ENCODE results near the gene SPAST.
"Not testable (repeated sequence)": the region's sequence is repeated elsewhere in the genome, so short reads cannot be mapped to it uniquely, and the experiment has no call there.

DNA sequence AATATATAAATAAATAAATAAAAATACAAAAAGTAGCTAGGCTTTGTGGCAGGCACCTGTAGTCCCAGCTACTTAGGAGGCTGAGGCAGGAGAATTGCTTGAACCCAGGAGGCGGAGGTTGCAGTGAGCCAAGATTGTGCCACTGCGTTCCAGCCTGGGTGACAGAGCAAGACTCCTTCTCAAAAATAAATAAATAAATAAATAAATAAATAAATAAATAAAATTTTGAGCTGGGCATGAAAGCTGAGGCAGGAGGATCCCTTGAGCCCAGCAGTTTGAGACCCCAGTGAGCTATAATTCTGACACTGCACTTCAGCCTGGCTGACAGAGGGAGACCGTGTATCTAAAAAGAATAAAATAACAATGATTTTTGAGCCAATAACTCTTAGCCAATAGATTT lies 8.8 kb upstream of the SPAST start:
- TF ChIP-seq, protein P1, sequence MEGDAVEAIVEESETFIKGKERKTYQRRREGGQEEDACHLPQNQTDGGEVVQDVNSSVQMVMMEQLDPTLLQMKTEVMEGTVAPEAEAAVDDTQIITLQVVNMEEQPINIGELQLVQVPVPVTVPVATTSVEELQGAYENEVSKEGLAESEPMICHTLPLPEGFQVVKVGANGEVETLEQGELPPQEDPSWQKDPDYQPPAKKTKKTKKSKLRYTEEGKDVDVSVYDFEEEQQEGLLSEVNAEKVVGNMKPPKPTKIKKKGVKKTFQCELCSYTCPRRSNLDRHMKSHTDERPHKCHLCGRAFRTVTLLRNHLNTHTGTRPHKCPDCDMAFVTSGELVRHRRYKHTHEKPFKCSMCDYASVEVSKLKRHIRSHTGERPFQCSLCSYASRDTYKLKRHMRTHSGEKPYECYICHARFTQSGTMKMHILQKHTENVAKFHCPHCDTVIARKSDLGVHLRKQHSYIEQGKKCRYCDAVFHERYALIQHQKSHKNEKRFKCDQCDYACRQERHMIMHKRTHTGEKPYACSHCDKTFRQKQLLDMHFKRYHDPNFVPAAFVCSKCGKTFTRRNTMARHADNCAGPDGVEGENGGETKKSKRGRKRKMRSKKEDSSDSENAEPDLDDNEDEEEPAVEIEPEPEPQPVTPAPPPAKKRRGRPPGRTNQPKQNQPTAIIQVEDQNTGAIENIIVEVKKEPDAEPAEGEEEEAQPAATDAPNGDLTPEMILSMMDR (IDR thresholded peaks at IDR 0.05), result not testable (repeated sequence)
- not testable (repeated sequence) for TF ChIP-seq EZH2 (IDR thresholded peaks at IDR 0.05; ENCODE audit: borderline replicate concordance, insufficient read depth, low read depth, low read length, poor library complexity, severe bottlenecking)
